ENCODE measurements around the gene TRMT5. TPM values are rescaled to one million over a fixed set of nuclear protein-coding genes. Genes with fewer than 3 reads are reported as not detected.

TRMT5 gene
- total and polyA plus RNA-seq, 2 of the 4 experiments (the other 2 are of a cell fraction) = 5.0 to 10.4 TPM

DNA sequence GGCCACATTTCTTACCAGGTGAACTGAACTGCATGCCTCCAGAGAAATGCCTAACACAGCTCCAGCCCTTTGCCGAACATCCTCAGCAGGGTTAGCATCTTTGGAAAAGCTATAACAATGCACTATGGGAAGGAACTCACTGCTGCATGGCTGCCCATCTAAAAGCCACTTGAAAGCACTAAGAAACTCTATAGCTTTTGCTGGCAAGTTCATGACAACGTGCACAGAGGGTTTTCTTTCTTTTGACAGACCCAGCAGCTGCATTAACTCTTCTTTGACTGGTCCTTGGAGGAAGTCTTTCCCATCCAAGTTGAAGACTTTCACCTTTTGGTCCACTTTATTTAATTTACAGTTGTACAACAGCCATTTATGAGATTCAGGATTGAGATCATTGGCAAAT lies 5.3 kb downstream of the TRMT5 start:
- ChIA-PET CTCF (no interaction called here), POLR2A (ENCODE audit: unreplicated experiment) (no interaction called here)
- no peak for DNase-seq
- dilution Hi-C loops (cut with HindIII; ENCODE audit: low sequenced_read_pairs, unreplicated experiment) (no loop called here), intact Hi-C loops (cut with micrococcal nuclease) (no loop called here), in situ Hi-C loops (cut with MboI; ENCODE audit: low sequenced_read_pairs) (loop anchor here (25.0 kb wide), 1 partner anchor 338 kb away; the partner anchor contains the start of gene SIX1)
- Histone ChIP-seq H3K27ac (ENCODE audit: insufficient read depth, low read length) (no peak overlapping the region), H3K56ac (ENCODE audit: extremely low read depth, insufficient read depth, low read length) (no peak overlapping the region), H2AFZ (replicated peaks; ENCODE audit: low read length, poor library complexity) (no peak overlapping the region), H4K20me1 (ENCODE audit: insufficient read depth, low read length) (no peaks in the 10 kb centered on the region), H2BK120ac (ENCODE audit: low read depth, low read length) (no peak overlapping the region), H2BK15ac (ENCODE audit: low read depth, low read length) (no peak overlapping the region), H2BK20ac (ENCODE audit: low read depth, low read length) (no peak overlapping the region), H3K4ac (ENCODE audit: low read depth, low read length) (no peak overlapping the region), H3K36me3 (ENCODE audit: control insufficient read depth, insufficient read depth, low read length) (peaks cover 10% of the 10 kb centered on the region), H3K4me1 (ENCODE audit: control insufficient read depth, insufficient read depth, low read length) (peaks cover 3% of the 10 kb centered on the region; the same call in 1 of the 2 replicates), H4K8ac (ENCODE audit: low read depth in 2 of 2, low read length in 2 of 2) (no peak overlapping the region), H3K23ac (ENCODE audit: low read depth, low read length) (no peak overlapping the region), H2BK5ac (ENCODE audit: low read depth, low read length, poor library complexity, severe bottlenecking) (no peak overlapping the region), H3K9ac (ENCODE audit: low read depth, low read length) (no peak overlapping the region), H2AK5ac (ENCODE audit: low read depth, low read length) (no peak overlapping the region), H3K14ac (replicated peaks; ENCODE audit: low read depth, low read length) (no peak overlapping the region), H3K9me1 (ENCODE audit: insufficient read depth, low read length) (0 out of 2 replicates have a peak, but pooled peaks cover 3% of the 10 kb centered on the region), H3K9me3 (ENCODE audit: control insufficient read depth, insufficient read depth, low read length) (no peaks in the 10 kb centered on the region), H2AK9ac (replicated peaks; ENCODE audit: low read depth, low read length, poor library complexity) (no peak overlapping the region), H3K18ac (ENCODE audit: low read depth, low read length) (no peak overlapping the region), H3K79me1 (ENCODE audit: low read depth in 1 of 2, low read length in 2 of 2) (peaks cover 14 to 37% of the 10 kb centered on the region in 2 experiments), H3K27me3 (ENCODE audit: control insufficient read depth, insufficient read depth, low read length) (no peaks in the 10 kb centered on the region), H4K5ac (ENCODE audit: low read depth, low read length) (no peak overlapping the region), H3K4me2 (ENCODE audit: low read depth, low read length) (no peak overlapping the region), H4K91ac (ENCODE audit: insufficient read depth, low read depth, low read length) (no peak overlapping the region), H3K4me3 (ENCODE audit: insufficient read depth, low read depth, low read length) (no peak overlapping the region)
- TF ChIP-seq RFX5 (IDR thresholded peaks at IDR 0.05; ENCODE audit: low read depth, low read length) (no peak), POLR2A (IDR thresholded peaks at IDR 0.05; ENCODE audit: low read depth, low read length) (no peak), RAD21 (IDR thresholded peaks at IDR 0.05; ENCODE audit: low read length) (no peak), MAZ (IDR thresholded peaks at IDR 0.05; ENCODE audit: borderline replicate concordance, low read depth, low read length) (no peak), CHD1 (IDR thresholded peaks at IDR 0.05; ENCODE audit: low read depth, low read length) (no peak), MXI1 (IDR thresholded peaks at IDR 0.05; ENCODE audit: borderline replicate concordance, low read depth, low read length) (no peak), CEBPB (IDR thresholded peaks at IDR 0.05; ENCODE audit: low read depth, low read length) (no peak), SMC3 (IDR thresholded peaks at IDR 0.05; ENCODE audit: low read depth, low read length) (no peak), MAFK (IDR thresholded peaks at IDR 0.05; ENCODE audit: low read depth, low read length) (no peak), NFE2L2 (IDR thresholded peaks at IDR 0.05; ENCODE audit: low read depth, low read length) (no peak), BHLHE40 (IDR thresholded peaks at IDR 0.05; ENCODE audit: low read depth, low read length) (no peak), FOS (IDR thresholded peaks at IDR 0.05; ENCODE audit: low read depth, low read length) (no peak), RCOR1 (IDR thresholded peaks at IDR 0.05; ENCODE audit: insufficient replicate concordance, low read length) (no peak)
- TF ChIP-seq, protein P1, sequence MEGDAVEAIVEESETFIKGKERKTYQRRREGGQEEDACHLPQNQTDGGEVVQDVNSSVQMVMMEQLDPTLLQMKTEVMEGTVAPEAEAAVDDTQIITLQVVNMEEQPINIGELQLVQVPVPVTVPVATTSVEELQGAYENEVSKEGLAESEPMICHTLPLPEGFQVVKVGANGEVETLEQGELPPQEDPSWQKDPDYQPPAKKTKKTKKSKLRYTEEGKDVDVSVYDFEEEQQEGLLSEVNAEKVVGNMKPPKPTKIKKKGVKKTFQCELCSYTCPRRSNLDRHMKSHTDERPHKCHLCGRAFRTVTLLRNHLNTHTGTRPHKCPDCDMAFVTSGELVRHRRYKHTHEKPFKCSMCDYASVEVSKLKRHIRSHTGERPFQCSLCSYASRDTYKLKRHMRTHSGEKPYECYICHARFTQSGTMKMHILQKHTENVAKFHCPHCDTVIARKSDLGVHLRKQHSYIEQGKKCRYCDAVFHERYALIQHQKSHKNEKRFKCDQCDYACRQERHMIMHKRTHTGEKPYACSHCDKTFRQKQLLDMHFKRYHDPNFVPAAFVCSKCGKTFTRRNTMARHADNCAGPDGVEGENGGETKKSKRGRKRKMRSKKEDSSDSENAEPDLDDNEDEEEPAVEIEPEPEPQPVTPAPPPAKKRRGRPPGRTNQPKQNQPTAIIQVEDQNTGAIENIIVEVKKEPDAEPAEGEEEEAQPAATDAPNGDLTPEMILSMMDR (conservative IDR thresholded peaks at IDR 0.05; ENCODE audit: low read depth, low read length) = no peak
- TF ChIP-seq, protein P2, sequence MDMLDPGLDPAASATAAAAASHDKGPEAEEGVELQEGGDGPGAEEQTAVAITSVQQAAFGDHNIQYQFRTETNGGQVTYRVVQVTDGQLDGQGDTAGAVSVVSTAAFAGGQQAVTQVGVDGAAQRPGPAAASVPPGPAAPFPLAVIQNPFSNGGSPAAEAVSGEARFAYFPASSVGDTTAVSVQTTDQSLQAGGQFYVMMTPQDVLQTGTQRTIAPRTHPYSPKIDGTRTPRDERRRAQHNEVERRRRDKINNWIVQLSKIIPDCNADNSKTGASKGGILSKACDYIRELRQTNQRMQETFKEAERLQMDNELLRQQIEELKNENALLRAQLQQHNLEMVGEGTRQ (IDR thresholded peaks at IDR 0.05; ENCODE audit: low read depth, low read length) = no peak
- TF ChIP-seq, protein P3, sequence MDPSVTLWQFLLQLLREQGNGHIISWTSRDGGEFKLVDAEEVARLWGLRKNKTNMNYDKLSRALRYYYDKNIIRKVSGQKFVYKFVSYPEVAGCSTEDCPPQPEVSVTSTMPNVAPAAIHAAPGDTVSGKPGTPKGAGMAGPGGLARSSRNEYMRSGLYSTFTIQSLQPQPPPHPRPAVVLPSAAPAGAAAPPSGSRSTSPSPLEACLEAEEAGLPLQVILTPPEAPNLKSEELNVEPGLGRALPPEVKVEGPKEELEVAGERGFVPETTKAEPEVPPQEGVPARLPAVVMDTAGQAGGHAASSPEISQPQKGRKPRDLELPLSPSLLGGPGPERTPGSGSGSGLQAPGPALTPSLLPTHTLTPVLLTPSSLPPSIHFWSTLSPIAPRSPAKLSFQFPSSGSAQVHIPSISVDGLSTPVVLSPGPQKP (IDR thresholded peaks at IDR 0.05; ENCODE audit: borderline replicate concordance, low read depth, low read length) = no peak
- no peak for ATAC-seq (ENCODE audit: low read depth)
- WGBS, 2 experiments (ENCODE audit: extremely low coverage in 2 of 2, insufficient read length in 1 of 2) = 100% methylated on average over 1 of the region's 2 CpGs; no CpG with 5 or more reads in 1 of the 2 experiments
- BruUV-seq (replicated peaks) = no TSS peak

Measured in IMR-90 (cell line).